Measurements from ENCODE around the gene C6orf47. TPM values are rescaled to one million over a fixed set of nuclear protein-coding genes. Genes with fewer than 3 reads are reported as not detected.

The C6orf47 gene
- total and polyA plus RNA-seq, 2 of the 8 experiments (the other 6 are each of a cell fraction or from before 2014, with no cell fraction given): 4.7 to 14.6 TPM

DNA sequence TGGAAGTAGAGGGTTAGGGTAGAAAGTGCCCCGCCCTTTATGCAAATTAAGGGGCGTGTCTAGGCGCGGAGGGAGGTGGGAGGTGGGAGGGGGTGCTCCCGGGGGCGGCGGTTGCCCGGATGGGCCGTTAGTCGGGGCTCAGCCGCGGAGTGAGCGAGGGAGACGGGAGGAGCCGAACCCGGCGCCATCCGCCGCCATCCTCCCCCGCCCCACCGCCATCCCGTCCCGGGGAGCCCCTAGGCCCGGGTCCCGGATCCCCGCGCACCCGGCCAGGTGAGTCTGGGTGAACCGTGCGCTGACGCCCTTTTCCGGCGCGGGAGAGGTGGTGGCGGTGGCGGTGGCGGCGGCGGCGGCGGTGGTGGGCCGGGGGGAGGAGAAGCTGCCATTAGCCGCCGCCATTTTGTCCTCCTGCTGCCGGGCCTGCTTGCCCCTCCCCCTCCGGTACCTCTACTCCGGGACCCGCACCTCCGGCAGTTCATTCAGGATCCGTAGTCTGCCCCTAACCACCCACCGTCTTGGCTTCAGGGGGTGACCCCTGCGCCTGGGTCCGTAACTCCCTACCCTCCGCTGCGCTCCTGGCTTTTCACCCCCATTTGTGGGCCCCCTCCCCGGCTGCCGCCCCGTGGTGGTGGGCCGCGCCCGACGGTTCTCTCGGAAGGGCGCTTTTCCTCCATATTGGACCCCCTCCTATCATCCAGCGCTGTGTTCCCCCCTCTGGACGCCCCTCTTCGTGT is 39.8 kb downstream of the C6orf47 start, which contains the start of gene PRRC2A:
Gene PRRC2A (plus strand): TSS at position 130 of the 734 bp plus-strand sequence. CDS start 2,075 bp downstream, outside the sequence.
- Histone ChIP-seq H2AK5ac (ENCODE audit: low read depth, low read length) (peak within 1 kb of the TSS; percentile 61; the same call in 1 of the 2 replicates), H3K79me2 (ENCODE audit: control insufficient read depth in 1 of 2, insufficient read depth in 2 of 2, low read length in 2 of 2) (peaks cover 24 to 43% of the 10 kb centered on the region in 2 experiments), H2BK5ac (ENCODE audit: low read depth, low read length) (peak within 1 kb of the TSS; percentile 96), H3K18ac (ENCODE audit: extremely low read depth, low read length) (peak within 1 kb of the TSS; percentile 98), H3K23ac (ENCODE audit: insufficient read length) (peak within 1 kb of the TSS; percentile 19), H4K91ac (replicated peaks; ENCODE audit: insufficient read length, low read length) (peak within 1 kb of the TSS; percentile 75), H2BK15ac (ENCODE audit: low read length) (peak within 1 kb of the TSS; percentile 48; the same call in 1 of the 2 replicates), H3K27ac (ENCODE audit: low read depth, low read length) (peak within 1 kb of the TSS; percentile 99), H3K56ac (replicated peaks; ENCODE audit: insufficient read length, low read depth, low read length) (peak within 1 kb of the TSS; percentile 83), H2BK12ac (ENCODE audit: low read depth, low read length) (peak within 1 kb of the TSS; percentile 56; the same call in 1 of the 2 replicates), H4K20me1 (replicated peaks in 1 of 2; ENCODE audit: control insufficient read depth in 1 of 2, insufficient read depth in 2 of 2, low read length in 2 of 2) (peaks cover 4 to 14% of the 10 kb centered on the region in 2 experiments), H3K27me3 (replicated peaks in 1 of 4; ENCODE audit: control insufficient read depth in 3 of 4, extremely low read depth in 1 of 4, insufficient read depth in 3 of 4, low read length in 3 of 4) (no peaks in the 10 kb centered on the region), H3K4me1 (replicated peaks in 1 of 4; ENCODE audit: control insufficient read depth in 3 of 4, insufficient read depth in 4 of 4, low read length in 3 of 4) (peaks cover under 1 to 9% (median 3%) of the 10 kb centered on the region in 4 experiments; a peak in 5 of 7 replicates), H3K23me2 (ENCODE audit: low read depth, low read length) (peaks cover 8% of the 10 kb centered on the region; the same call in 1 of the 2 replicates), H2BK120ac (replicated peaks; ENCODE audit: low read depth, low read length) (peak within 1 kb of the TSS; percentile 36), H3K4me3 (ENCODE audit: extremely low read depth in 1 of 4, insufficient read depth in 2 of 4, low read depth in 3 of 4, low read length in 4 of 4) (peak within 1 kb of the TSS; percentile 88 to 98 (median 98)), H3K4me2 (ENCODE audit: insufficient read depth in 1 of 2, low read depth in 2 of 2, low read length in 2 of 2) (peak within 1 kb of the TSS; percentile 84 to 93), H3K9ac (replicated peaks in 1 of 4; ENCODE audit: extremely low read depth in 1 of 4, low read depth in 3 of 4, low read length in 3 of 4) (peak within 1 kb of the TSS; percentile 93 to 99 (median 96)), H3K14ac (ENCODE audit: insufficient read length) (peak within 1 kb of the TSS; percentile 73), H3K9me3 (ENCODE audit: insufficient read depth in 2 of 2, low read depth in 1 of 2, low read length in 1 of 2) (no peaks in the 10 kb centered on the region), H2BK20ac (ENCODE audit: low read length) (no peak within 1 kb of the TSS), H2AFZ (ENCODE audit: low read length) (no peak within 1 kb of the TSS; the same call in 1 of the 2 replicates), H4K8ac (ENCODE audit: extremely low read depth, insufficient read depth, low read length) (peak within 1 kb of the TSS; percentile 99; the same call in 1 of the 2 replicates), H3K36me3 (ENCODE audit: control insufficient read depth in 2 of 4, insufficient read depth in 4 of 4, low read length in 3 of 4) (peaks cover 26 to 39% (median 29%) of the 10 kb centered on the region in 4 experiments), H3K79me1 (ENCODE audit: low read depth, low read length) (peaks cover 11% of the 10 kb centered on the region; the same call in 1 of the 2 replicates), H4K5ac (ENCODE audit: insufficient read length, low read depth, low read length) (peak within 1 kb of the TSS; percentile 92), H3K4ac (replicated peaks; ENCODE audit: insufficient read length, low read depth, low read length) (peak within 1 kb of the TSS; percentile 65)
- 3% methylated on average over 21 of the region's 67 CpGs; no CpG with 5 or more reads in 1 of the 2 experiments for WGBS, 2 experiments (ENCODE audit: extremely low coverage in 1 of 2, insufficient coverage in 1 of 2, insufficient read length in 1 of 2, insufficient replicate concordance in 2 of 2, low coverage in 1 of 2, low lambda C conversion rate in 2 of 2, missing lambda C conversion rate in 1 of 2)
- ChIA-PET POLR2A (ENCODE audit: partially characterized antibody) (interaction anchor here (0.6 to 34.9 kb wide), 16 partner anchors 9 to 423 kb away, joined by 3 to 883 read pairs (median 6); partner anchors contain the start of genes APOM, ATP6V1G2, BAG6 and C6orf47), CTCF (ENCODE audit: partially characterized antibody) (interaction anchor here (1.0 to 2.3 kb wide), 4 partner anchors 14 to 73 kb away, joined by 3 to 9 read pairs (median 5); partner anchors contain the start of gene NFKBIL1)
- FAIRE-seq: no peak
- peak; percentile 43 to 90 for DNase-seq (ENCODE audit: low read depth in 1 of 2, low spot score in 2 of 2)
- TF ChIP-seq TAF7 (optimal IDR thresholded peaks at IDR 0.05; ENCODE audit: borderline replicate concordance, low read depth, low read length) (peak; percentile 90), CREB1 (IDR thresholded peaks at IDR 0.05) (no peak; the same call in 1 of the 2 replicates), SIRT6 (IDR thresholded peaks at IDR 0.05; ENCODE audit: low read length) (no peak), BRCA1 (IDR thresholded peaks at IDR 0.05; ENCODE audit: low read depth, low read length) (no peak), TEAD4 (IDR thresholded peaks at IDR 0.05; ENCODE audit: low read depth, low read length) (no peak), CHD1 (IDR thresholded peaks at IDR 0.05; ENCODE audit: low read depth, low read length) (no peak), TBP (IDR thresholded peaks at IDR 0.05; ENCODE audit: low read depth, low read length) (peak; percentile 92; the same call in 1 of the 2 replicates), SP4 (IDR thresholded peaks at IDR 0.05; ENCODE audit: low read length) (no peak; the same call in 1 of the 2 replicates), CEBPB (IDR thresholded peaks at IDR 0.05; ENCODE audit: low read depth, low read length) (no peak), BCL11A (IDR thresholded peaks at IDR 0.05; ENCODE audit: low read depth in 2 of 2, low read length in 2 of 2) (no peak), YY1 (IDR thresholded peaks at IDR 0.05; ENCODE audit: low read depth, low read length) (peak; percentile 95)
- TF ChIP-seq, protein P1, sequence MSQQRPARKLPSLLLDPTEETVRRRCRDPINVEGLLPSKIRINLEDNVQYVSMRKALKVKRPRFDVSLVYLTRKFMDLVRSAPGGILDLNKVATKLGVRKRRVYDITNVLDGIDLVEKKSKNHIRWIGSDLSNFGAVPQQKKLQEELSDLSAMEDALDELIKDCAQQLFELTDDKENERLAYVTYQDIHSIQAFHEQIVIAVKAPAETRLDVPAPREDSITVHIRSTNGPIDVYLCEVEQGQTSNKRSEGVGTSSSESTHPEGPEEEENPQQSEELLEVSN (IDR thresholded peaks at IDR 0.05): no peak
